Skeletal muscle satellite cell (primary cell): ENCODE measurements around the gene ZFAND3.
A peak's percentile ranks its signal among the peaks of the same experiment; 100 is the strongest.

Experiments
- H3K27me3 ChIP-seq: 2 replicates; pipeline ENCODE4 v1.7.0; 2013; ENCODE audit warnings: low read length; ENCODE audit not compliant: control insufficient read depth, insufficient read depth
- H3K36me3 ChIP-seq: 2 replicates; pipeline ENCODE4 v1.7.0; 2013; ENCODE audit warnings: mild to moderate bottlenecking, control low read depth, low read length; ENCODE audit not compliant: insufficient read depth
- H3K4me1 ChIP-seq: 2 replicates; pipeline ENCODE4 v1.7.0; 2013; ENCODE audit warnings: low read length; ENCODE audit not compliant: control insufficient read depth, insufficient read depth
- H3K4me2 ChIP-seq: 2 replicates; pipeline ENCODE4 v1.7.0; 2013; ENCODE audit warnings: mild to moderate bottlenecking, low read length
- H3K4me3 ChIP-seq: 2 replicates; pipeline ENCODE4 v1.7.0; 2013; ENCODE audit warnings: low read length
- H3K9ac ChIP-seq: 2 replicates; pipeline ENCODE4 v1.7.0; 2013; ENCODE audit warnings: mild to moderate bottlenecking, low read depth, low read length, moderate library complexity
- H3K9me3 ChIP-seq: replicated peaks from 2 replicates; pipeline ENCODE4 v1.7.0; 2013; ENCODE audit warnings: mild to moderate bottlenecking, control low read depth, low read length

Gene ZFAND3

DNA sequence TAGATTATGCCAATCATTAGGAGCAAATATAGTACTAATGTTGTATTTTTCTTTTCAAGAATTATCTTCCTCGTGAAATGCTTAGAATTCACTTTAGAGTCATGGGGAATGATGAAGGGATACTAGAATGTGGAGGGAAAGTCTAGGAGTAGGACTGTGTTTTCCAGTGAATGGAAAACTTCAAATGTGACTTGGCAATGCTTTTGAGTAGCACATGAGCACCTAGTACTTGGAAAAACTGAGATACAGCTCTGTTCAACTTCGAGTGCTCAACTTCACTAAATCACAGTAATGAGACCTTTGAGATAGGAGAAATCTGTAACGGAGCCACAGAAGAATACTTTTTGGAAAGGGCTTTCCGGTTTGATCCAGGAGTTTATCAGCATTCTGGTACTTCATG lies 272.9 kb downstream of the ZFAND3 start:
- Histone ChIP-seq H3K9me3 (no peaks in the 10 kb centered on the region), H3K36me3 (peaks cover 6% of the 10 kb centered on the region), H3K27me3 (no peaks in the 10 kb centered on the region), H3K4me3 (no peak overlapping the region), H3K4me1 (peaks cover 18% of the 10 kb centered on the region), H3K4me2 (no peak overlapping the region), H3K9ac (no peak overlapping the region)

DNA sequence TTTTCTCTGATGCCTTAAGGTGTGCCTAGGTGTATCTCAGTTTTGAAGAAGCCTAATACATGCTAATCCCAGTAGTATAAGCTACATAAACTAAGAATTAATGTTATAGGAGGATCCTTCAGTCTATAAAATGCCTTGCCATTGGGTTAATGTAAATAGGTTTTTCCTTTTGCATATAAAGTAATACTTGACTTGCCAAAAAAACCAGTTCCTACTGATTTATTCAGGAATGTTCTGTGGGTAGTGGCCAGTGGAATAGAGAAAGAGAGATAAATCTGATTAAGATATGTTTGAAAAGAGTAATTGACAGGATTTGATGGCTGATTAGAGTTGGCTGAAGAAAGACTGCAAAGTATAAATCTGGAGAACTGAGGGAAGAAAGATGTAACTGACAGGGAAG lies 273.4 kb downstream of the ZFAND3 start:
- no peaks in the 10 kb centered on the region for H3K9me3 ChIP-seq
- H3K27me3 ChIP-seq, result no peaks in the 10 kb centered on the region
- H3K4me2 ChIP-seq, result no peak overlapping the region
- no peak overlapping the region for H3K9ac ChIP-seq
- peaks cover 18% of the 10 kb centered on the region for H3K4me1 ChIP-seq
- peaks cover 4% of the 10 kb centered on the region for H3K36me3 ChIP-seq
- no peak overlapping the region for H3K4me3 ChIP-seq

- peaks cover 18% of the 10 kb centered on the region for H3K4me1 ChIP-seq
- H3K4me3 ChIP-seq, result no peak overlapping the region
- H3K9ac ChIP-seq, result no peak overlapping the region
- H3K4me2 ChIP-seq, result peak overlapping the region; percentile 76
- H3K9me3 ChIP-seq, result no peaks in the 10 kb centered on the region
- no peaks in the 10 kb centered on the region for H3K27me3 ChIP-seq
- peaks cover 4% of the 10 kb centered on the region for H3K36me3 ChIP-seq
Observed at GRCh38 chr6:38095054-38095453, 275.5 kb downstream of the ZFAND3 start.

DNA sequence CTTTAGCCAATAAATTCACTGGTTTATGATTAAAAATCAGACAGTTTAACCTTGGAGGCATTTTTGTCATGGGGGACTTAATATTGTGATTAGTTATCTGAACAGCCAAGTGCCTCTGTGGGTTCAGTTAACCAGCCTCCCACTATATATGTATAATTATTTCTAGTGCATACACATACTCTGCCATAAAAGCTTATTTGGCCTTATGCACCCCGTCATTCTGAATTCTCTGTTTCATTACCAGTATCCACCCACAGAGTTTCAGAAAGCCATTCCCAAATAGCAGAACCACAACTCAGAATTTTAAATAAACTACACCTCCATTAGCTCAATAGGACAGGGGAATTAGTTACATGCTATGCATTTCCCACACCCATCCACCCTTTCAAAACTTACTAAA lies 279.7 kb downstream of the ZFAND3 start:
- Histone ChIP-seq H3K4me1 (peaks cover 18% of the 10 kb centered on the region), H3K4me2 (no peak overlapping the region)

DNA sequence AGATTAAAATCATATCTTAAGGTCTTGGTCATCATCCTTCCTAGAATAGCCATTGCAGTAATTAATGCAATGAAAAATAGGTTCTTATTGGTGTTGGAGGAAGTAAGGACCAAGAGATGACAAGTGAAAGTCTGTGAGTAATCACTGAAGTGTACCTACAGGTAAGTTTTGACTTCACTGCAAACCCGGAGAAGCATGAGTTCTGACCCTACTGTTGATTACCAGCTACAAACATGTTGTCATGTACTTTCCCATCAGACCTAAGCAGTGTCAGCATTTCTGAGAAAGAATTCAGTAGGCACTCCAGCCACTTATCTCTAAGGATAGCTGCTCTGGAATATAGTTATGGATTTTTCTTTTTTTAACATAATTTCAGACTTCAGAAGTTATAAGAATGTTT lies 280.9 kb downstream of the ZFAND3 start:
- Histone ChIP-seq H3K27me3 (no peaks in the 10 kb centered on the region), H3K9me3 (no peaks in the 10 kb centered on the region), H3K4me2 (no peak overlapping the region), H3K36me3 (peaks cover 6% of the 10 kb centered on the region), H3K4me1 (peaks cover 6% of the 10 kb centered on the region), H3K9ac (no peak overlapping the region), H3K4me3 (no peak overlapping the region)

More for the DNA sequence above, 279.7 kb downstream of the ZFAND3 start:
- Histone ChIP-seq H3K36me3 (peaks cover 6% of the 10 kb centered on the region), H3K9me3 (no peaks in the 10 kb centered on the region), H3K27me3 (no peaks in the 10 kb centered on the region), H3K4me3 (no peak overlapping the region), H3K9ac (no peak overlapping the region)

DNA sequence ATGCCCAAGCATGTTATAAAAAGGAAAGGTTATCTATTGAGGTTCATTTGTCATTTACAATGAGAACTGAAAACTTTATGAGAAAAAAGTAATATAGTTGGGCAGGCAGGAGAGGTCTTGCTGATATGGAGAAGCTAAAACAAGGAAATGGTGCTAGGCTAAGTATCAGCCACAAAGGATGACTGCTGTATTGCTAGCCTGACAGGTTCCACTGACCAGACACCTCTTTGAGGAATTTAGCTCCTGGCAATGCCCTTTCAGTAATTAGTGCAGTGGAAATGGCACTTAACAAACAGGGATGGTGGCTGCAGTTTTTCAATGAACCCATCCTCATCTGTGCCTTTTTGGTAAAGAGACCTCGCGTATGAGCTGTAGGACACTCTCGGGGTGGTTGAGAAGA lies 284.4 kb downstream of the ZFAND3 start:
- Histone ChIP-seq H3K4me2 (no peak overlapping the region), H3K27me3 (no peaks in the 10 kb centered on the region), H3K4me1 (no peaks in the 10 kb centered on the region), H3K4me3 (no peak overlapping the region), H3K36me3 (peaks cover 3% of the 10 kb centered on the region), H3K9me3 (no peaks in the 10 kb centered on the region), H3K9ac (no peak overlapping the region)

DNA sequence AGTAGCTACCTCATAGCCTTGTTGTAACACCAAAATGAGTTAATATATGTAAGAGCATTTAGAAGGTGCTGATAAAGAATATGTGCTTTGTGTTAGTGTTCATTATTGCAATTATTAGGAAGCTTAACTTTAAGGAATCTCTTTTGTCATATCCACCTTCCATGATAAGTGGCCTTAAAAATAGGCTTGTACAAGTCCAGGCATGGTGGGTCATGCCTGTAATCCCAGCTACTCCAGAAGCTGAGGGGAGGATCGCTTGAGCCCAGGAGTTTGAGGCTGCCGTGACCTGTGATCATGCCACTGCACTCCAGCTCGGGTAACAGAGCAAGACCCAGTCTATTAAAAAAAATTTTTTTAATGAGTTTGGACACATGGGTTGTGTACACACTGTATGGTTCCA lies 285.5 kb downstream of the ZFAND3 start:
- Histone ChIP-seq H3K36me3 (peaks cover 3% of the 10 kb centered on the region), H3K4me3 (no peak overlapping the region), H3K9me3 (no peaks in the 10 kb centered on the region), H3K27me3 (no peaks in the 10 kb centered on the region), H3K9ac (no peak overlapping the region), H3K4me2 (no peak overlapping the region), H3K4me1 (no peaks in the 10 kb centered on the region)

DNA sequence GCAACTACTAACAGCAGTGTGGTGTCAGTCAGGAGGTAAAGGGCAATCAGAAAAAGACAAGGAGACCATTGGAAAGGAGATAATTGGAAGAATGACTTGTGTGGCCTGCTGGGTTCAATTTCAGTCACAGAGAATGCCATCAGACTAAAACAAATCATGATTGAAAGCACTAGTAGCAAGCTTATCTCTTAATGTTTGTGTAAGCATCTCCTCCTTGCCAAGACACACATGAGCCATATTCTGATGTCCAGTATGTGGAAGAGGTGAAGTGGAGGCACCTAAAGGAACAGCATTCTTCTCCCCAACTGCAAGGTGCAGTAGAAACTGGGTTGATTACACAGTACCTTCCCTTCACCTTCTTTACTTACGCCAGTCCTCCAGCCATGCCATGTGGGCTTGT lies 287.5 kb downstream of the ZFAND3 start:
- Histone ChIP-seq H3K4me2 (no peak overlapping the region), H3K4me1 (peaks cover 8% of the 10 kb centered on the region), H3K27me3 (no peaks in the 10 kb centered on the region)

DNA sequence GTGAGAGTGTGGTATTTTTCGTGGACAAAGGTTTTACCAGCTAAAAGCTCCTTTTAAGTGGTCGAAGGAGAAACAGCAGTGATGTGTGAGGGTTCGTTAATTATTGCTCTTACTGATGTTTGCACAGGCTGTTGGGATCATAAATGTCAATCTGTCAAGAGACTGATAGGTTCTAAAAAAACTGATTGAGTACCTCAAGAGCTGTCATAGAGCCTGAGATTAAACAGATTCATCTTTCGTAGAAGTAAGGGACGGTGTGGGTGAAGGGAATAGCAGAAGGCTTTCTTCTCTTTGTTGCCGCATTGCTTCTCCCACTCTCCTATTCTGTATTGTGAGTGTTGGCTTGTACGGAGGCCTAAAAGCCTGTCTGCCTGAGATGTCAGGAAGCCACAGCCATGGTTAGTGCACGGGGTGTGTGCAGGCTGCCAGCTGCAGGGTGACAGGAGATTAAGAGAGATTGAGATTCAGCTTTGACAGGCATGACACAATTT lies 291.0 kb downstream of the ZFAND3 start:
- H3K9me3 ChIP-seq, result no peaks in the 10 kb centered on the region
- no peak overlapping the region for H3K4me3 ChIP-seq
- H3K27me3 ChIP-seq, result no peaks in the 10 kb centered on the region
- no peak overlapping the region for H3K4me2 ChIP-seq
- peaks cover 8% of the 10 kb centered on the region for H3K4me1 ChIP-seq
- no peak overlapping the region for H3K9ac ChIP-seq
- H3K36me3 ChIP-seq, result no peaks in the 10 kb centered on the region

More for the DNA sequence above, 287.5 kb downstream of the ZFAND3 start:
- no peaks in the 10 kb centered on the region for H3K36me3 ChIP-seq
- no peaks in the 10 kb centered on the region for H3K9me3 ChIP-seq
- H3K4me3 ChIP-seq, result no peak overlapping the region
- H3K9ac ChIP-seq, result no peak overlapping the region

DNA sequence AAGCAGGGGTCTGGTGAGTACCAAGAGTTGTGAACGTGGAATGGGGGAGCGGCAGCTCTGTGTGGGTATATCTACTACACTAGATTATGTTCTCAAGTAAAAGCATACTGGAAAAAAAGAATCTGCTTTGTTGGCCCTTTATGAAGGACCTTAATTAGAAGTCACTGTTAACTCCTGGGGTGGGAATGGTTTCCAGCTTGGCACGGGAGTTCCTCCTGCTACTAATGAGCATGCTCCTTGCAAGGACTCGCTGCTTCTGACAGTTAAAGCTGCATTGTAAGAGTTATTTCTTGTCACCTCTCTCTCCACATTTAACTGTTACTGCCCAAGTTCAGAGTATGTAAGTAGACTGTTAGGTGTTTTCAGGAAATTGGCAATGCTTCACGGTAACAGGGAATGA lies 292.7 kb downstream of the ZFAND3 start:
- no peaks in the 10 kb centered on the region for H3K27me3 ChIP-seq
- no peak overlapping the region for H3K4me3 ChIP-seq
- H3K9ac ChIP-seq, result no peak overlapping the region
- H3K9me3 ChIP-seq, result no peaks in the 10 kb centered on the region
- H3K4me2 ChIP-seq, result no peak overlapping the region
- peaks cover 19% of the 10 kb centered on the region for H3K4me1 ChIP-seq
- H3K36me3 ChIP-seq, result peaks cover 5% of the 10 kb centered on the region

DNA sequence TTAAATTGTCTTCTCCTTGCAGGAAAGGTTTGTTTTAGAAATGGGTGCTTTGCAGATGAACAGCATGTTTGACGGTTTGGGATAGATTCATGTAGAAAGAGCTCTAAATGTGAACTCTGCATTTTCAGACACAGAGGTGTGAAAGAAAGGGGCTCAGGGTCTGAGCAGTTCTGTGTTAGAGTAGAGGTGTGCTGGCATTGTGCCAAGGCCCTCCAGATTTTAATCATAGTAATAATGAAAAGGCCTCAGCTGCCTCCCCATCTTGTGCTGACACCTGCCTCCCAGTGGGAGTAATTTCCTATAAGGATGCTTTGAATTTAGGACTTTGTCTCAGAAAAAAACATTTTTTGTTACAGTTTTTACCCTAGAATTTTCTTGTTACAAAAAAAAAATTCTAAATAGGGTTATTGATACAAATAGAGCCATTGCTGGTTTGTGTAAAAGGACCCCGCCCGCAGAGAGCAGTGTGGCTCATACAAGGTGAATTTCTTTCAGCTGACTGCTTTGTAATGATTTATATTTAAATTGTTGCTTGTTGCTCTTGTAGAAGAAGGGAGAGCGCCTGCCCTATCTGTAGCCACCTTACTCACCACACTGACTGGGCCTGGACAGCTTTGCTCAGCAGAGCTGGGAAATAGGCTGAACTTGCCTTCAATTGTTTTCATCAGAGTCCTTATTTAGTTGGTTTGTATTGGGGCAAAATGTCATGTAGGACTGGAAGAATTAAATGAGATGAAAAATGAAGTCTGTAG lies 294.5 kb downstream of the ZFAND3 start:
- no peaks in the 10 kb centered on the region for H3K9me3 ChIP-seq
- no peak overlapping the region for H3K4me2 ChIP-seq
- H3K4me1 ChIP-seq, result peaks cover 26% of the 10 kb centered on the region
- H3K4me3 ChIP-seq, result no peak overlapping the region
- H3K36me3 ChIP-seq, result peaks cover 8% of the 10 kb centered on the region
- H3K9ac ChIP-seq, result no peak overlapping the region
- H3K27me3 ChIP-seq, result no peaks in the 10 kb centered on the region

DNA sequence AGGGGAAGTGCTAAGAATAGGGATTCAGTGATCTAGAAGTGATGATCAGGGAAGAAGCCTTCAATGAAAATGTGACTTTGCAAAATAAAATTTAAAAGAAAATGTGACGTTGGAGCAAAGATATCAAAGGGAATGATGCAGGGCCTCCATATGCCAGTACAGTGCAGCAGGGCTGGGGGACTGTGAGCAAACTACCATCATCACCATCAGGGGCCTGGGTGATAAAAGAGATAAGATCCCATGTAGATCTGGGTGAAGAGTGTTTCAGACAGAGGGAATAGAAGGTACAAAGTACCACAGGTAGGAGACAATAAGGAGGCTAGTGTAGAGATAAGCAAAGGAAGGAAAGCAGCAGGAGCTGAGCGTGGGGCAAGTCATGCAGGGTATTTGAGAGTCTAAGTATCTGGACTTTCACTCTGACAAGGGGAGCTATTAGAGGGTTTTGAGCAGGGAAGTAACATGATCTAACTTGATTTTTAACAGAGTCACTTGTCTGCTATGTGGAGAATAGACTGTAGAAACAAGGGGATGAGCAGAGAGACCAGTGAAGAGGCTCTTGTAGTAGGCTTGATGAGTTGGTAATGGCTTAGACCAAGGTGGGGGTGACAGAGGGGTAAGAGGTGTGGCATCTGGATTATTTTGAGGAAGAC lies 295.6 kb downstream of the ZFAND3 start:
- H3K4me1 ChIP-seq, result peaks cover 26% of the 10 kb centered on the region
- no peak overlapping the region for H3K9ac ChIP-seq
- H3K4me2 ChIP-seq, result no peak overlapping the region
- H3K9me3 ChIP-seq, result no peaks in the 10 kb centered on the region
- no peaks in the 10 kb centered on the region for H3K27me3 ChIP-seq
- no peak overlapping the region for H3K4me3 ChIP-seq
- peaks cover 19% of the 10 kb centered on the region for H3K36me3 ChIP-seq
